Loucy (cell line): ENCODE data around the gene GNA14.

ENCODE experiments used
- H2AFZ ChIP-seq: fragments of 200-600 bp; sonication (generic); 2 replicates; pipeline ENCODE4 v1.6.0; 2016; ENCODE audit warnings: antibody characterized with exemption, mild to moderate bottlenecking, low read length, moderate library complexity
- H3F3A ChIP-seq: fragments of 200-600 bp; 2 replicates; pipeline ENCODE4 v1.6.0; 2016; ENCODE audit warnings: antibody characterized with exemption, low read depth, mild to moderate bottlenecking
- H3K27me3 ChIP-seq: fragments of 200-600 bp; sonication (generic); 2 replicates; pipeline ENCODE4 v1.6.1; 2014; ENCODE audit warnings: low read length, mild to moderate bottlenecking; ENCODE audit not compliant: insufficient read depth, poor library complexity, severe bottlenecking
- H3K36me3 ChIP-seq: fragments of 200-600 bp; sonication (generic); 2 replicates; pipeline ENCODE4 v1.6.1; 2016; ENCODE audit warnings: low read length; ENCODE audit not compliant: insufficient read depth
- H3K4me1 ChIP-seq: fragments of 200-600 bp; sonication (generic); 2 replicates; pipeline ENCODE4 v1.5.1; 2014; ENCODE audit warnings: low read length, mild to moderate bottlenecking; ENCODE audit not compliant: insufficient read depth, poor library complexity, severe bottlenecking
- H3K4me2 ChIP-seq: fragments of 200-600 bp; sonication (generic); 2 replicates; pipeline ENCODE4 v1.6.0; 2014; ENCODE audit warnings: antibody characterized with exemption, low read length, low read depth, mild to moderate bottlenecking; ENCODE audit not compliant: poor library complexity, severe bottlenecking
- H3K4me3 ChIP-seq: fragments of 200-600 bp; sonication (generic); 2 replicates; pipeline ENCODE4 v1.5.1; 2014; ENCODE audit warnings: low read length, mild to moderate bottlenecking, mixed read lengths; ENCODE audit not compliant: poor library complexity, severe bottlenecking
- H3K79me2 ChIP-seq: fragments of 200-600 bp; sonication (generic); 2 replicates; pipeline ENCODE4 v1.6.1; 2014; ENCODE audit warnings: low read length; ENCODE audit not compliant: insufficient read depth
- H3K9ac ChIP-seq: fragments of 200-600 bp; sonication (generic); 2 replicates; pipeline ENCODE4 v1.6.0; 2014; ENCODE audit warnings: mild to moderate bottlenecking, low read depth, low read length, moderate library complexity; ENCODE audit not compliant: poor library complexity, severe bottlenecking
- H3K9me2 ChIP-seq: fragments of 200-600 bp; sonication (generic); replicated peaks from 2 replicates; pipeline ENCODE4 v1.6.1; 2016; ENCODE audit warnings: low read depth, low read length, mixed read lengths
- H3K9me3 ChIP-seq: fragments of 200-600 bp; sonication (generic); 2 replicates; pipeline ENCODE4 v1.6.1; 2014; ENCODE audit warnings: mild to moderate bottlenecking, antibody characterized with exemption, low read length, low read depth; ENCODE audit not compliant: insufficient read depth
- H4K20me1 ChIP-seq: fragments of 200-600 bp; sonication (generic); 2 replicates; pipeline ENCODE4 v1.6.0; 2014; ENCODE audit warnings: antibody characterized with exemption, low read length, mild to moderate bottlenecking; ENCODE audit not compliant: insufficient read depth, poor library complexity, severe bottlenecking
- CTCF ChIP-seq: fragments of 200-600 bp; sonication (generic); conservative IDR thresholded peaks from 2 replicates; pipeline ENCODE4 v1.5.1; 2014; ENCODE audit warnings: mild to moderate bottlenecking, antibody characterized with exemption, low read length
- EZH2phosphoT487 ChIP-seq: fragments of 200-600 bp; IDR thresholded peaks from 2 replicates; pipeline ENCODE4 v1.6.1; 2018; ENCODE audit warnings: antibody characterized with exemption, mild to moderate bottlenecking, moderate library complexity, borderline replicate concordance

GNA14 gene

GRCh38 chr9:77454663-77455062 is 193.5 kb downstream of the GNA14 start:
- Histone ChIP-seq H2AFZ (0 out of 2 replicates have a peak overlapping the region, but pooled peaks have one; percentile 75), H3K27me3 (no peaks in the 10 kb centered on the region), H3K4me1 (no peaks in the 10 kb centered on the region), H3K9ac (no peak overlapping the region), H3K79me2 (no peaks in the 10 kb centered on the region), H3K9me3 (no peaks in the 10 kb centered on the region), H3K4me3 (no peak overlapping the region), H4K20me1 (no peaks in the 10 kb centered on the region), H3F3A (no peaks in the 10 kb centered on the region), H3K4me2 (peak overlapping the region; percentile 29), H3K9me2 (no peaks in the 10 kb centered on the region), H3K36me3 (no peaks in the 10 kb centered on the region)
- TF ChIP-seq CTCF = no peak
- TF ChIP-seq EZH2phosphoT487 = no peak

- no peaks in the 10 kb centered on the region for H3K36me3 ChIP-seq
- no peaks in the 10 kb centered on the region for H3K27me3 ChIP-seq
- no peaks in the 10 kb centered on the region for H3K79me2 ChIP-seq
- TF ChIP-seq CTCF = no peak
- TF ChIP-seq EZH2phosphoT487 = no peak
- peak overlapping the region; percentile 30; the same call in 1 of the 2 replicates for H2AFZ ChIP-seq
- H3K9ac ChIP-seq = no peak overlapping the region
- H4K20me1 ChIP-seq = no peaks in the 10 kb centered on the region
- H3K9me3 ChIP-seq = no peaks in the 10 kb centered on the region
- H3F3A ChIP-seq = no peaks in the 10 kb centered on the region
- no peak overlapping the region for H3K4me2 ChIP-seq
- no peaks in the 10 kb centered on the region for H3K9me2 ChIP-seq
- no peaks in the 10 kb centered on the region for H3K4me1 ChIP-seq
- no peak overlapping the region for H3K4me3 ChIP-seq
Observed at GRCh38 chr9:77453825-77454647, 194.1 kb downstream of the GNA14 start.

GRCh38 chr9:77451507-77451906 is 196.6 kb downstream of the GNA14 start:
- Histone ChIP-seq H3K9me2 (no peaks in the 10 kb centered on the region), H3K79me2 (no peaks in the 10 kb centered on the region), H3K9ac (no peak overlapping the region), H3K4me2 (no peak overlapping the region), H2AFZ (no peak overlapping the region), H4K20me1 (no peaks in the 10 kb centered on the region), H3F3A (no peaks in the 10 kb centered on the region), H3K9me3 (no peaks in the 10 kb centered on the region), H3K4me3 (no peak overlapping the region), H3K36me3 (no peaks in the 10 kb centered on the region), H3K27me3 (no peaks in the 10 kb centered on the region), H3K4me1 (no peaks in the 10 kb centered on the region)
- TF ChIP-seq CTCF (no peak), EZH2phosphoT487 (no peak)
